ENCODE results near the gene TUBB2A.

Gene TUBB2A

DNA sequence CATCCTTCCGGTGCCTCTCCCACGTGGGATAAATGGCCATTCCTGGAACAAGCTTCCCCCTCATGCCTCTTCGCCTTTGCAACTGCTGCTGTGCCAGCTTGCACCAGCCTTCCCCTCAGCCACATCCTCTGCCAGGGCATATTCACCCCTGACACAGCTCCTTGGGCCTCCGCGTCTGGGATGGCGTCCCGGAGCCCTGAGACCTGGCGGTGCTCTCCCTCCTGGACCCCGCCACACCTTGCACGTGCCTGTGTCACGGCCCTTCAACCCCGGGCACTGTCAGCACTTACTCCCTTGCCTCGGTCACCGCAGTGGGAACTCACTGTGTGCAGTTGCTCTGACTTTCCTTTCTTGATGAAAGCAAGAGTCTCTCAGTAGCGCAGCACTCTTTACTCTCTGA lies 25.6 kb downstream of the TUBB2A start:
- Histone ChIP-seq H3K4me1 (ENCODE audit: low read depth, poor library complexity, severe bottlenecking) (no peaks in the 10 kb centered on the region), H3K4me3 (IDR thresholded peaks at IDR 0.05; ENCODE audit: insufficient read depth, low read depth, low read length) (no peak overlapping the region), H3K36me3 (ENCODE audit: insufficient read depth) (no peaks in the 10 kb centered on the region), H3K9ac (no peak overlapping the region), H2AFZ (ENCODE audit: low read depth) (no peak overlapping the region), H3K79me2 (ENCODE audit: insufficient read depth, low read depth) (no peaks in the 10 kb centered on the region), H4K20me1 (ENCODE audit: insufficient read depth) (no peaks in the 10 kb centered on the region), H3K4me2 (no peak overlapping the region), H3K27me3 (ENCODE audit: insufficient read depth, low read depth) (no peaks in the 10 kb centered on the region), H3K27ac (no peak overlapping the region)
- TF ChIP-seq, protein P1, sequence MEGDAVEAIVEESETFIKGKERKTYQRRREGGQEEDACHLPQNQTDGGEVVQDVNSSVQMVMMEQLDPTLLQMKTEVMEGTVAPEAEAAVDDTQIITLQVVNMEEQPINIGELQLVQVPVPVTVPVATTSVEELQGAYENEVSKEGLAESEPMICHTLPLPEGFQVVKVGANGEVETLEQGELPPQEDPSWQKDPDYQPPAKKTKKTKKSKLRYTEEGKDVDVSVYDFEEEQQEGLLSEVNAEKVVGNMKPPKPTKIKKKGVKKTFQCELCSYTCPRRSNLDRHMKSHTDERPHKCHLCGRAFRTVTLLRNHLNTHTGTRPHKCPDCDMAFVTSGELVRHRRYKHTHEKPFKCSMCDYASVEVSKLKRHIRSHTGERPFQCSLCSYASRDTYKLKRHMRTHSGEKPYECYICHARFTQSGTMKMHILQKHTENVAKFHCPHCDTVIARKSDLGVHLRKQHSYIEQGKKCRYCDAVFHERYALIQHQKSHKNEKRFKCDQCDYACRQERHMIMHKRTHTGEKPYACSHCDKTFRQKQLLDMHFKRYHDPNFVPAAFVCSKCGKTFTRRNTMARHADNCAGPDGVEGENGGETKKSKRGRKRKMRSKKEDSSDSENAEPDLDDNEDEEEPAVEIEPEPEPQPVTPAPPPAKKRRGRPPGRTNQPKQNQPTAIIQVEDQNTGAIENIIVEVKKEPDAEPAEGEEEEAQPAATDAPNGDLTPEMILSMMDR (conservative IDR thresholded peaks at IDR 0.05; ENCODE audit: low read depth, low read length) = no peak

DNA sequence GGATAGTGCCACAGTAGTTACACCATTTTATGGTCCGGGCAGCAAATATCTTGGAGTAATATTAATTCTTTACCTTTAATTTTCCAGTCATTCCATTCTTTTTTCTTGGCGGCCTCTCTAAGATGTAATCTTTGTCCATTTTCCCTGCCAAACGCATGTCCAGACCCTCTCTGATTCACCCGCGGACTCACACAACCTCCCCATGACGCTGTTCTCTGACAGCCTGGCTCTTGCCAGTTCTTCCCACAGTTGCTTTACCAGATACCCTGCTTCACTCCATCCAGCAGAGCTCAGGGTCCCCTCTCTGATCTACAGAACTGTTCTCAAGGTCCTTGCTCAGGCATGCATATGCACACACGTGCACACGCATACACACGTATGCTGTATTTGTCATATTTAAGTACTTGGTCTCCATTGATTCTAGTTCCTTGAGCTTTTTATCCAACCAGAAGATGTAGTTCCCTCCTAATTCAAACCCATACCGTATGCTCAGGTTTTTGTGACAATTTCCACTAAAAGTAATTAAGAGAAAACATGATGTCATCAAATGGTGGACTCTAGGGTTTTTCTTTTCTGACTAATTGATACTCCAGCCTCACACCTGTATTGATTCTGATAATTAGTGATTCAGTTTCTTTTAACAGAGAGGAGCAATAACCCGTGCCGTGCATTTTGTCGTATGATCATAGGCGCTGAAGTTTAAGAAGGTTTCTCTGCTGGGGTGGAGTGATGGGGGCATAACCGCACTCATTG lies 28.8 kb downstream of the TUBB2A start:
- Histone ChIP-seq H3K9ac (no peak overlapping the region), H3K4me1 (ENCODE audit: low read depth, poor library complexity, severe bottlenecking) (peaks cover 6% of the 10 kb centered on the region), H2AFZ (ENCODE audit: low read depth) (no peak overlapping the region), H3K27ac (no peak overlapping the region), H4K20me1 (ENCODE audit: insufficient read depth) (no peaks in the 10 kb centered on the region), H3K36me3 (ENCODE audit: insufficient read depth) (no peaks in the 10 kb centered on the region), H3K79me2 (ENCODE audit: insufficient read depth, low read depth) (no peaks in the 10 kb centered on the region), H3K27me3 (ENCODE audit: insufficient read depth, low read depth) (no peaks in the 10 kb centered on the region), H3K4me2 (no peak overlapping the region), H3K4me3 (IDR thresholded peaks at IDR 0.05; ENCODE audit: insufficient read depth, low read depth, low read length) (no peak overlapping the region)
- TF ChIP-seq, protein P1 (conservative IDR thresholded peaks at IDR 0.05; ENCODE audit: low read depth, low read length) = no peak

DNA sequence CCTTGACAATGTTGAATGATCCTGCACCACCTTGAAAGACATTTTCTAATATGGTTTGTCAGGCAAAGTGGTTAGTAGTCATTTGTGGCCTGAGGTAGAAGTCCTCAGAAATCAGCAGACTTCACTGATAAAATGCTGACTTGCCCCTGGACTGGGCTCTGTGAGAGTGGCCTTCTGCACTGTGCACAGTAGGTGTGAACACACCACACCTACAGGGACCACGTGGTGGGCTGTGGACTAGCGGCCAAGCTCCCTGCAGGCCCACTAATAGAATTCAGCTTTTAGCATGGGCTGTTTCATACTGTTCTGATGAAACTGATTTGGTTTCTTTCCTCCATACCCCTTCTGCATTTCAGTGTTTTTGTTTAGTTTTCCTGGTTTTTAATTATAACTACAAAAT lies 31.5 kb downstream of the TUBB2A start:
- Histone ChIP-seq H3K27ac (no peak overlapping the region), H4K20me1 (ENCODE audit: insufficient read depth) (no peaks in the 10 kb centered on the region), H3K79me2 (ENCODE audit: insufficient read depth, low read depth) (no peaks in the 10 kb centered on the region), H3K36me3 (ENCODE audit: insufficient read depth) (no peaks in the 10 kb centered on the region), H3K4me2 (no peak overlapping the region), H3K27me3 (ENCODE audit: insufficient read depth, low read depth) (no peaks in the 10 kb centered on the region), H3K4me1 (ENCODE audit: low read depth, poor library complexity, severe bottlenecking) (peaks cover 6% of the 10 kb centered on the region), H3K4me3 (IDR thresholded peaks at IDR 0.05; ENCODE audit: insufficient read depth, low read depth, low read length) (no peak overlapping the region), H3K9ac (no peak overlapping the region), H2AFZ (ENCODE audit: low read depth) (no peak overlapping the region)
- TF ChIP-seq, protein P1 (conservative IDR thresholded peaks at IDR 0.05; ENCODE audit: low read depth, low read length) = no peak

DNA sequence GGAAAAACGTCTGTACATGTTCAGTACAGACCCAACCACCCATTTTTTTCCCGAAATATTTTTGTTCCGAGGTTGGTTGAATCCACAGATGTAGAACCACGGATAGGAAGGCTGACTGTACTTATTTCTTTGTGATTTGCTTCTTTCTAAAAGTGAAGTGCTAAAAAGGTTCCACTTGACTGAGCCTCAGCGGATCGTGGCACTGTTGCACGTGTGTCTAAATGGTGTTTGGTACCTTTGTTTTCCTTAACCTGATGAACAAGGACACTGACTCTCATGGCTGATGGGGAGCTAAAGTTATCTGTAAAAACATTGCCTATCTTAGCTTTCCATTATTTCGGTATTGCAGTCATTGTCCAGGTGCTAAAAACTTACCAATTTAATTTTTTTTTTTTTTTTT lies 32.7 kb downstream of the TUBB2A start:
- TF ChIP-seq, protein P1 (conservative IDR thresholded peaks at IDR 0.05; ENCODE audit: low read depth, low read length) = no peak
- Histone ChIP-seq H3K79me2 (ENCODE audit: insufficient read depth, low read depth) (no peaks in the 10 kb centered on the region), H4K20me1 (ENCODE audit: insufficient read depth) (no peaks in the 10 kb centered on the region), H3K9ac (no peak overlapping the region), H3K27me3 (ENCODE audit: insufficient read depth, low read depth) (no peaks in the 10 kb centered on the region), H3K27ac (no peak overlapping the region), H3K4me1 (ENCODE audit: low read depth, poor library complexity, severe bottlenecking) (peaks cover 8% of the 10 kb centered on the region), H3K4me3 (IDR thresholded peaks at IDR 0.05; ENCODE audit: insufficient read depth, low read depth, low read length) (no peak overlapping the region), H3K36me3 (ENCODE audit: insufficient read depth) (no peaks in the 10 kb centered on the region), H3K4me2 (no peak overlapping the region), H2AFZ (ENCODE audit: low read depth) (no peak overlapping the region)
